Endothelial cell of umbilical vein (primary cell): Measurements from ENCODE around the gene GUCY1A1. TPM values are rescaled to one million over a fixed set of nuclear protein-coding genes. Genes with fewer than 3 reads are reported as not detected.
A peak's percentile ranks its signal among the peaks of the same experiment; 100 is the strongest.

ENCODE experiments used
- BruUV-seq: library from RNA; stranded (reverse); fragments of 400-500 nt; replicated peaks from 2 replicates; lab custom pipeline; 2021; lab: Mats Ljungman, UMichigan
- CTCF ChIA-PET: fragments of 300-600, 350-600 bp; sonication (Branson Sonifier 250); formaldehyde crosslinking; loops from one replicate; lab custom pipeline; 2021; ENCODE audit warnings: antibody characterized with exemption, inconsistent platforms; lab: Charles Lee
- POLR2A ChIA-PET: fragments of 300-600, 350-600 bp; sonication (Branson Sonifier 250); formaldehyde crosslinking; loops from one replicate; lab custom pipeline; 2021; ENCODE audit warnings: antibody characterized with exemption, inconsistent platforms; lab: Charles Lee
- DNase-seq: peaks from one replicate; pipeline ENCODE4 v3.0.0-alpha.2; 2011; ENCODE audit warnings: low read depth, low spot score
- FAIRE-seq: peaks from 2 replicates; lab custom pipeline; 2011; peaks lifted over from hg19 to GRCh38; lab: Jason Lieb, UNC
- H2AFZ ChIP-seq: 2 replicates; pipeline ENCODE4 v1.6.0; 2012; ENCODE audit warnings: low read depth, low read length, control low read depth, inconsistent platforms
- H3K27ac ChIP-seq: 2 replicates; pipeline ENCODE4 v1.5.1; 2011; ENCODE audit warnings: low read depth, mild to moderate bottlenecking, control low read depth, low read length, moderate library complexity; ENCODE audit not compliant: insufficient read depth
- H3K27me3 ChIP-seq, 2 experiments: 2 replicates each; pipeline versions ENCODE4 v1.6.0 to v1.6.1; 2011; ENCODE audit warnings: low read length in 2 of 2, mixed read lengths in 1 of 2; ENCODE audit not compliant: control insufficient read depth in 2 of 2, insufficient read depth in 2 of 2
- H3K36me3 ChIP-seq, 2 experiments: 2 replicates in 1 of 2; 3 replicates in 1 of 2; pipeline ENCODE4 v1.5.1; 2011; ENCODE audit warnings: low read length in 2 of 2, mild to moderate bottlenecking in 1 of 2, moderate library complexity in 1 of 2; ENCODE audit not compliant: control insufficient read depth in 2 of 2, insufficient read depth in 2 of 2; ENCODE audit errors: extremely low read depth in 1 of 2
- H3K4me1 ChIP-seq: 3 replicates; pipeline ENCODE4 v1.5.1; 2011; ENCODE audit warnings: mild to moderate bottlenecking, low read length; ENCODE audit not compliant: control insufficient read depth, insufficient read depth; ENCODE audit errors: extremely low read depth
- H3K4me2 ChIP-seq: 2 replicates; pipeline ENCODE4 v1.6.1; 2011; ENCODE audit warnings: low read length, control low read depth, mixed read lengths; ENCODE audit not compliant: insufficient read depth
- H3K4me3 ChIP-seq, 3 experiments: fragments of 200-600 bp in 1 of 3; sonication (generic), shearing (Covaris generic) in 1 of 3; replicated peaks in 1 of 3; 2 replicates each; pipeline ENCODE4 v1.5.1; 2011 to 2016; ENCODE audit warnings: control low read depth in 3 of 3, low read length in 3 of 3, mild to moderate bottlenecking in 2 of 3, inconsistent platforms in 1 of 3, low read depth in 1 of 3, moderate library complexity in 1 of 3; ENCODE audit not compliant: insufficient read depth in 1 of 3
- H3K79me2 ChIP-seq: 2 replicates; pipeline ENCODE4 v1.6.0; 2012; ENCODE audit warnings: low read length, inconsistent platforms; ENCODE audit not compliant: control insufficient read depth, insufficient read depth
- H3K9ac ChIP-seq: replicated peaks from 2 replicates; pipeline ENCODE3; 2011; ENCODE audit warnings: low read length, control low read depth; ENCODE audit not compliant: insufficient read depth; ENCODE audit errors: extremely low read depth
- H3K9me1 ChIP-seq: replicated peaks from 3 replicates; pipeline ENCODE4 v1.6.0; 2011; ENCODE audit warnings: mild to moderate bottlenecking, low read length; ENCODE audit not compliant: control insufficient read depth, insufficient read depth; ENCODE audit errors: extremely low read depth
- H3K9me3 ChIP-seq: replicated peaks from 2 replicates; pipeline ENCODE4 v1.5.1; 2012; ENCODE audit warnings: low read length, inconsistent platforms; ENCODE audit not compliant: control insufficient read depth, insufficient read depth
- H4K20me1 ChIP-seq: replicated peaks from 2 replicates; pipeline ENCODE3; 2011; ENCODE audit warnings: mild to moderate bottlenecking, low read length; ENCODE audit not compliant: control insufficient read depth, insufficient read depth; ENCODE audit errors: extremely low read depth
- CTCF ChIP-seq, 2 donors: IDR thresholded peaks; 1 replicate in 1 of 2; 2 replicates in 1 of 2; pipeline ENCODE4 v1.5.1; 2011; ENCODE audit warnings: low read length in 2 of 2, mild to moderate bottlenecking in 2 of 2, moderate library complexity in 2 of 2, control low read depth in 1 of 2, inconsistent platforms in 1 of 2, low read depth in 1 of 2; ENCODE audit not compliant: insufficient read depth in 1 of 2; ENCODE audit errors: extremely low read depth in 1 of 2
- EZH2 ChIP-seq: IDR thresholded peaks from 2 replicates; pipeline ENCODE4 v1.6.1; 2012; ENCODE audit warnings: borderline replicate concordance, low read depth, mild to moderate bottlenecking, moderate library complexity, low read length, inconsistent platforms; ENCODE audit not compliant: severe bottlenecking
- FOS ChIP-seq: IDR thresholded peaks from 2 replicates; pipeline ENCODE4 v1.6.1; 2011; ENCODE audit warnings: mild to moderate bottlenecking, low read length, moderate library complexity, borderline replicate concordance; ENCODE audit not compliant: insufficient read depth
- GATA2 ChIP-seq: IDR thresholded peaks from 2 replicates; pipeline ENCODE4 v1.7.0; 2011; ENCODE audit warnings: low read depth, mild to moderate bottlenecking, moderate library complexity, mixed read lengths, low read length; ENCODE audit not compliant: insufficient read length, insufficient read depth
- JUN ChIP-seq: IDR thresholded peaks from 2 replicates; pipeline ENCODE4 v1.6.1; 2011; ENCODE audit warnings: borderline replicate concordance, low read depth; ENCODE audit not compliant: insufficient read length, insufficient read depth
- MYC ChIP-seq: IDR thresholded peaks from one replicate; pipeline ENCODE4 v1.6.1; 2011; ENCODE audit warnings: mild to moderate bottlenecking, low read depth, low read length
- POLR2A ChIP-seq: IDR thresholded peaks from 2 replicates; pipeline ENCODE4 v1.6.1; 2012; ENCODE audit warnings: low read depth, mild to moderate bottlenecking, control low read depth, low read length
- POLR2AphosphoS5 ChIP-seq: IDR thresholded peaks from 2 replicates; pipeline ENCODE4 v1.6.1; 2012; ENCODE audit warnings: low read depth, mild to moderate bottlenecking, control low read depth, low read length, moderate library complexity; ENCODE audit not compliant: insufficient read depth
- dilution Hi-C: fragments of 300-500 bp; cut with MboI; formaldehyde crosslinking; loops from one replicate; pipeline ENCODE4 v1.15.0; 2019; ENCODE audit warnings: low sequenced_read_pairs; ENCODE audit not compliant: extremely low pct_ligation_motif_present
- intact Hi-C: fragments of 100-400 bp; cut with micrococcal nuclease; formaldehyde crosslinking; loops from one replicate; pipeline ENCODE4 v1.10.0; 2022
- polyA plus RNA-seq, 4 experiments: library from polyadenylated mRNA; depleted of rRNA in 3 of 4; stranded (reverse) in 3 of 4; unstranded in 1 of 4; fragments of >200 nt; gene quantifications; 2 replicates each; pipeline versions ENCODE4 v1.2.1 to v1.2.3, GENCODE V29; 2011 to 2012; ENCODE audit warnings: missing spikeins in 1 of 4
- total RNA-seq: library from RNA; stranded (reverse); gene quantifications from 2 replicates; pipeline ENCODE4 v1.2.3, GENCODE V29; 2021
- TF ChIP-seq, protein P1 (sequence below): IDR thresholded peaks from 2 replicates; pipeline ENCODE4 v1.6.1; 2011; ENCODE audit not compliant: insufficient read depth, insufficient read length

Gene GUCY1A1
- total and polyA plus RNA-seq, 2 donors (not counting 3 experiments of a cell fraction or from before 2014, with no cell fraction given): 1.3 to 4.4 TPM

- Histone ChIP-seq H3K4me2 (peak overlapping the region; percentile 5), H3K9me1 (no peaks in the 10 kb centered on the region), H3K79me2 (no peaks in the 10 kb centered on the region), H3K4me1 (peaks cover 15% of the 10 kb centered on the region), H2AFZ (no peak overlapping the region), H3K27ac (no peak overlapping the region), H3K4me3 (no peak overlapping the region), H3K9me3 (no peaks in the 10 kb centered on the region), H4K20me1 (no peaks in the 10 kb centered on the region), H3K36me3 (no peaks in the 10 kb centered on the region), H3K9ac (no peak overlapping the region), H3K27me3 (no peaks in the 10 kb centered on the region)
- no TSS peak for BruUV-seq
- FAIRE-seq: no peak
- ChIA-PET POLR2A (no interaction called here), CTCF (interaction anchor here (1.0 kb wide), 1 partner anchor 9 kb away, joined by 5 read pairs; no protein-coding TSS in a partner anchor)
- no peak for TF ChIP-seq CTCF (IDR thresholded peaks at IDR 0.05; ENCODE audit: extremely low read depth in 1 of 2, insufficient read depth in 1 of 2, low read depth in 1 of 2, low read length in 2 of 2)
- no peak for TF ChIP-seq POLR2A
- no peak for TF ChIP-seq GATA2
- TF ChIP-seq, protein P1, sequence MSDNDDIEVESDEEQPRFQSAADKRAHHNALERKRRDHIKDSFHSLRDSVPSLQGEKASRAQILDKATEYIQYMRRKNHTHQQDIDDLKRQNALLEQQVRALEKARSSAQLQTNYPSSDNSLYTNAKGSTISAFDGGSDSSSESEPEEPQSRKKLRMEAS: no peak
- no peak for TF ChIP-seq POLR2AphosphoS5
- TF ChIP-seq FOS: no peak
- TF ChIP-seq JUN: no peak
- TF ChIP-seq MYC: no peak
- TF ChIP-seq EZH2: no peak
- intact Hi-C loops (loop anchor here (1.0 kb wide), 1 partner anchor 9 kb away; no protein-coding TSS in a partner anchor), dilution Hi-C loops (no loop called here)
- DNase-seq: peak; percentile 85
Observed at GRCh38 chr4:155638195-155638965, 28.3 kb upstream of the GUCY1A1 start.
